Pericardium fibroblast (primary cell): ENCODE measurements around the gene DYNC2LI1. TPM values are rescaled to one million over a fixed set of nuclear protein-coding genes. Genes with fewer than 3 reads are reported as not detected.

Experiments
- total RNA-seq: library from RNA; depleted of rRNA; stranded (reverse); fragments of >200 nt; gene quantifications from 2 replicates; pipeline ENCODE4 v1.2.3, GENCODE V29; 2015

The DYNC2LI1 gene
- total RNA-seq: 14.1 and 18.7 TPM in 2 replicates

DNA sequence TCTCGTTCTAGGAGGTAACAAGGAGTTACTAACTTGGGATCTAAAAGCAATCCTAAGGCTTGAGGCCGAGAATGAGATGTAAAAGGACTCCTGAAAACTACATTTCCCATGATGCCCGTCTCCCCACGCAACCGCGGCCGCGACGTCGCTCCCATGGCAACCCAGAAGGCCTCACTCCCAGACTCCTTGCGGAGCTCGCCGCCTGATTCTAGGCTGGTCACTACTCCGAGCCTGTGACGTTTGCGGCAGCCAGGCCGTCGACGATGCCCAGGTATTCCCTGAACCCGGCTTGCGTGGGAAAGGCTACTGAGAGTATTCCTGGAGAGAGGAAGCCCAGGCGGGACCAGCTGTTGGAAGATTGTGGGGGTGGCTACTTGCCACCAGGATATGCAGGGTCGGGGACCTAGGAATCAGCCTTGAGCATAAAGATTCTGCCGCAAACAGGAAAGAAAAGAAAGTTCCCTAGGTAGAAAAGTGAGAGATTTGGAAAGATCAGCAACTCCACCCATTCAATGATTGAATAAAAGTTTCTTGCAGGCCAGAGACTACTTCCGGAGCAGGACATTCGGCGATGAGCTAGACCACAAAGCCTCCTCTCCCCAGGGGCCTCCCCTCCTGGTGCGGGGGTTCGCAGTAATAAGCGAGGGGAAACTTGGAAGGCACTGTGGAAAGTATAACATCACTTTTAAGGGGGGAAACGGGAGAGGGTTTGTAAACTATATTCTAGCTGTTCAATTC lies at the start of gene DYNC2LI1:
DYNC2LI1 (plus strand) TSS at position 164 of the 738 bp plus-strand sequence; CDS start at position 264, 100 bp downstream.

DNA sequence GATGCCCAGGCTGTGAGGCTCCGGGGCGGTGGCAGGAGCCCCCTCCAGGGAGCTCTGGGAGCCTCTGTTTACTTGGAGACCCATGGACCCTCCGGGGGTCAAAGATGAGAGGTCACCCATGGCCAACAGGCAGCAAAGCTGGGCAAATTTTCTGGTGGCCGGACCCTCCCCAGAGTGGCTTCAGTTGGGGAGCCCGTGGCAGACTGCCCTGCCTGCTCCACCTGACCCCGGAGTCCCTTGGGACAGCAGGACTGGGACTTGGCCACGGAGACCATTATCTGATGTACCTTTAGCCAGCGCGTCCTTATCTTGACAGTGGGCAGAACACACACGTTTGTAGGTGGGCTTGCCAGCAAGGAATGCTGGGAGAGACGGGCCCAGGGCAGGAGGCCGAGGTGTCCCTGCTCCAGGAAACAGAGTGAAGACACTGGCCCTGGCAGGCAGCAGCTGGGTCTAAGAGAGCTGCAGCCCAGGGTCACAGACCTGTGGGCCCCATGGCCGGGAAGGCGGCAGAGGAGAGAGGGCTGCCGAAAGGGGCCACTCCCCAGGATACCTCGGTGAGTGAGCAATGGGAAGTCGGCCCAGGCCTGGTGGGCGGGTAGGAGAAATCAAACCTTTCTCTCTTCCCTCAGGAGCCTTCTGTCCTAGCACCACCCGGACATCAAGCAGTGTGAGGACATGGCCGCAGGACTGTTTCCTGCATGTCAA lies 64.9 kb downstream of the DYNC2LI1 start, which contains the start of the genes ABCG5 and ABCG8:
ABCG5 (minus strand) TSS at position 280 of the 708 bp plus-strand sequence; CDS start at position 120, 160 bp downstream.
ABCG8 (plus strand) TSS at position 412 of the 708 bp plus-strand sequence; CDS start at position 495, 83 bp downstream.

Other genes with a start within 250 kb of the DYNC2LI1 start
- 8.1 and 12.9 TPM in 2 replicates for gene THADA, start 178.0 kb upstream of the DYNC2LI1 start, total RNA-seq
- gene PLEKHH2, start 136.8 kb upstream of the DYNC2LI1 start, total RNA-seq: 1.8 and 3.8 TPM in 2 replicates
- gene C1GALT1C1L, start 97.6 kb upstream of the DYNC2LI1 start, total RNA-seq: 0.09 and 1.4 TPM in 2 replicates
- 0.17 TPM in 1 of 2 replicates, not detected in the other for gene ABCG5, start 64.8 kb downstream of the DYNC2LI1 start, total RNA-seq
- gene ABCG8, start 64.9 kb downstream of the DYNC2LI1 start, total RNA-seq: not detected in 2 replicates
- gene LRPPRC, start 221.9 kb downstream of the DYNC2LI1 start, total RNA-seq: 30.6 and 47.4 TPM in 2 replicates